Mucosa of rectum (tissue), 2 donors: Measurements from ENCODE around the gene PPP2R5B.

Experiments
- H3K27ac ChIP-seq, 2 donors: one replicate each; pipeline ENCODE4 v1.7.0; 2013; ENCODE audit warnings: inconsistent platforms in 2 of 2, low read depth in 2 of 2, low read length in 2 of 2
- H3K27me3 ChIP-seq, 2 donors: one replicate each; pipeline ENCODE4 v1.7.0; 2013; ENCODE audit warnings: low read length in 2 of 2; ENCODE audit not compliant: control insufficient read depth in 2 of 2, insufficient read depth in 2 of 2
- H3K36me3 ChIP-seq, 2 donors: one replicate each; pipeline ENCODE4 v1.7.0; 2013; ENCODE audit warnings: low read length in 2 of 2; ENCODE audit not compliant: control insufficient read depth in 2 of 2, insufficient read depth in 2 of 2
- H3K4me1 ChIP-seq, 2 donors: one replicate each; pipeline ENCODE4 v1.7.0; 2013; ENCODE audit warnings: low read length in 2 of 2, mild to moderate bottlenecking in 1 of 2; ENCODE audit not compliant: control insufficient read depth in 2 of 2, insufficient read depth in 2 of 2
- H3K4me3 ChIP-seq, 2 donors: one replicate each; pipeline ENCODE4 v1.7.0; 2013; ENCODE audit warnings: low read length in 2 of 2
- H3K9ac ChIP-seq, 2 donors: one replicate each; pipeline ENCODE4 v1.7.0; 2013; ENCODE audit warnings: low read length in 2 of 2, low read depth in 1 of 2, mild to moderate bottlenecking in 1 of 2
- H3K9me3 ChIP-seq, 2 donors: one replicate each; pipeline ENCODE4 v1.7.0; 2013; ENCODE audit warnings: low read length in 2 of 2; ENCODE audit not compliant: control insufficient read depth in 2 of 2
- donor health status: healthy.
- donor health status: Normal muscosa, but diverticular disease.

Gene PPP2R5B

GRCh38 chr11:64896448-64897022, 28.0 kb upstream of the PPP2R5B start:
- no peak overlapping the region for H3K27ac ChIP-seq
- no peak overlapping the region for H3K9ac ChIP-seq
- peaks cover 26 to 34% of the 10 kb centered on the region in 2 donors for H3K36me3 ChIP-seq
- H3K4me1 ChIP-seq: peaks cover 13 to 14% of the 10 kb centered on the region in 2 donors
- H3K4me3 ChIP-seq: no peak overlapping the region
- H3K9me3 ChIP-seq: no peaks in the 10 kb centered on the region
- no peaks in the 10 kb centered on the region for H3K27me3 ChIP-seq

GRCh38 chr11:64897381-64898075, 27.0 kb upstream of the PPP2R5B start:
- Histone ChIP-seq H3K4me3 (no peak overlapping the region), H3K27me3 (no peaks in the 10 kb centered on the region), H3K9ac (no peak overlapping the region), H3K4me1 (peaks cover 13 to 14% of the 10 kb centered on the region in 2 donors), H3K36me3 (peaks cover 25 to 33% of the 10 kb centered on the region in 2 donors), H3K9me3 (no peaks in the 10 kb centered on the region), H3K27ac (no peak overlapping the region)

GRCh38 chr11:64898076-64898445, 26.4 kb upstream of the PPP2R5B start:
- Histone ChIP-seq H3K9me3 (no peaks in the 10 kb centered on the region), H3K4me3 (no peak overlapping the region), H3K9ac (no peak overlapping the region), H3K4me1 (peaks cover 13 to 14% of the 10 kb centered on the region in 2 donors), H3K36me3 (peaks cover 29 to 38% of the 10 kb centered on the region in 2 donors), H3K27ac (no peak overlapping the region), H3K27me3 (no peaks in the 10 kb centered on the region)

- Histone ChIP-seq H3K9me3 (no peaks in the 10 kb centered on the region), H3K9ac (no peak overlapping the region), H3K4me1 (peaks cover 10 to 13% of the 10 kb centered on the region in 2 donors), H3K36me3 (peaks cover 31 to 42% of the 10 kb centered on the region in 2 donors), H3K27ac (no peak overlapping the region), H3K27me3 (no peaks in the 10 kb centered on the region), H3K4me3 (no peak overlapping the region)
These were observed 25.9 kb upstream of the PPP2R5B start for GRCh38 chr11:64898541-64898940.

GRCh38 chr11:64900263-64900678, 24.2 kb upstream of the PPP2R5B start:
- no peak overlapping the region for H3K27ac ChIP-seq
- H3K36me3 ChIP-seq: peaks cover 36 to 44% of the 10 kb centered on the region in 2 donors
- H3K4me1 ChIP-seq: no peaks in the 10 kb centered on the region
- H3K9me3 ChIP-seq: no peaks in the 10 kb centered on the region
- no peak overlapping the region for H3K4me3 ChIP-seq
- H3K9ac ChIP-seq: no peak overlapping the region
- H3K27me3 ChIP-seq: no peaks in the 10 kb centered on the region

- peaks cover 40 to 49% of the 10 kb centered on the region in 2 donors for H3K36me3 ChIP-seq
These were observed 23.7 kb upstream of the PPP2R5B start for GRCh38 chr11:64900774-64901173.

GRCh38 chr11:64902102-64902900, 22.2 kb upstream of the PPP2R5B start:
- Histone ChIP-seq H3K27ac (no peak overlapping the region), H3K27me3 (no peaks in the 10 kb centered on the region), H3K36me3 (peaks cover 50 to 64% of the 10 kb centered on the region in 2 donors), H3K9me3 (no peaks in the 10 kb centered on the region), H3K9ac (no peak overlapping the region), H3K4me3 (no peak overlapping the region), H3K4me1 (no peaks in the 10 kb centered on the region)

More at GRCh38 chr11:64900774-64901173, 23.7 kb upstream of the PPP2R5B start:
- Histone ChIP-seq H3K27me3 (no peaks in the 10 kb centered on the region), H3K4me3 (no peak overlapping the region), H3K9me3 (no peaks in the 10 kb centered on the region), H3K9ac (no peak overlapping the region), H3K27ac (no peak overlapping the region), H3K4me1 (no peaks in the 10 kb centered on the region)

GRCh38 chr11:64903291-64903833, 21.1 kb upstream of the PPP2R5B start:
- H3K27me3 ChIP-seq: no peaks in the 10 kb centered on the region
- H3K27ac ChIP-seq: no peak overlapping the region
- no peaks in the 10 kb centered on the region for H3K9me3 ChIP-seq
- peaks cover 44 to 61% of the 10 kb centered on the region in 2 donors for H3K36me3 ChIP-seq
- no peak overlapping the region for H3K9ac ChIP-seq
- H3K4me3 ChIP-seq: no peak overlapping the region
- no peaks in the 10 kb centered on the region for H3K4me1 ChIP-seq

- no peaks in the 10 kb centered on the region for H3K4me1 ChIP-seq
- H3K9ac ChIP-seq: no peak overlapping the region
- H3K27me3 ChIP-seq: no peaks in the 10 kb centered on the region
- H3K27ac ChIP-seq: no peak overlapping the region
- H3K36me3 ChIP-seq: peaks cover 60 to 62% of the 10 kb centered on the region in 2 donors
- no peaks in the 10 kb centered on the region for H3K9me3 ChIP-seq
- no peak overlapping the region for H3K4me3 ChIP-seq
These were observed 18.8 kb upstream of the PPP2R5B start for GRCh38 chr11:64905516-64906313.
